ENCODE results near the gene SETD2.
"Not testable (repeated sequence)": the region's sequence is repeated elsewhere in the genome, so short reads cannot be mapped to it uniquely, and the experiment has no call there.

Gene SETD2

GRCh38 chr3:47164007-47164881 is at the start of gene SETD2:
Gene SETD2, minus strand, starts transcription at chr3:47164113. Its CDS starts 189 bp downstream, at chr3:47163924.
- peak; percentile 90 for DNase-seq (ENCODE audit: low spot score)

GRCh38 chr3:47210863-47211405 is 47.0 kb upstream of the SETD2 start:
- DNase-seq (ENCODE audit: low spot score), result no peak

GRCh38 chr3:47206022-47206421 is 42.1 kb upstream of the SETD2 start:
- not testable (repeated sequence) for DNase-seq (ENCODE audit: low spot score)

- no peak for DNase-seq (ENCODE audit: low spot score)
Observed at GRCh38 chr3:47204875-47205274, 41.0 kb upstream of the SETD2 start.

- DNase-seq (ENCODE audit: low spot score), result no peak
Observed at GRCh38 chr3:47202542-47202941, 38.6 kb upstream of the SETD2 start.

- no peak for DNase-seq (ENCODE audit: low spot score)
Observed at GRCh38 chr3:47197287-47197686, 33.4 kb upstream of the SETD2 start.

GRCh38 chr3:47194994-47195393 is 31.1 kb upstream of the SETD2 start:
- DNase-seq (ENCODE audit: low spot score), result no peak

GRCh38 chr3:47193871-47194859 is 30.3 kb upstream of the SETD2 start:
- DNase-seq (ENCODE audit: low spot score), result no peak

GRCh38 chr3:47186285-47186684 is 22.4 kb upstream of the SETD2 start:
- no peak for DNase-seq (ENCODE audit: low spot score)

GRCh38 chr3:47181685-47182084 is 17.8 kb upstream of the SETD2 start:
- DNase-seq (ENCODE audit: low spot score), result not testable (repeated sequence)

- not testable (repeated sequence) for DNase-seq (ENCODE audit: low spot score)
Observed at GRCh38 chr3:47180011-47180410, 16.1 kb upstream of the SETD2 start.

GRCh38 chr3:47176582-47176981 is 12.7 kb upstream of the SETD2 start:
- DNase-seq (ENCODE audit: low spot score), result no peak

GRCh38 chr3:47163169-47164006 is 525 bp downstream of the SETD2 start:
- DNase-seq (ENCODE audit: low spot score), result peak; percentile 57

GRCh38 chr3:47162697-47163168 is 1.2 kb downstream of the SETD2 start:
- no peak for DNase-seq (ENCODE audit: low spot score)

GRCh38 chr3:47161983-47162696 is 1.8 kb downstream of the SETD2 start:
- DNase-seq (ENCODE audit: low spot score), result peak; percentile 33

- no peak for DNase-seq (ENCODE audit: low spot score)
Observed at GRCh38 chr3:47159820-47160219, 4.1 kb downstream of the SETD2 start.

GRCh38 chr3:47158208-47158607 is 5.7 kb downstream of the SETD2 start:
- DNase-seq (ENCODE audit: low spot score), result no peak

GRCh38 chr3:47156396-47156795 is 7.5 kb downstream of the SETD2 start:
- no peak for DNase-seq (ENCODE audit: low spot score)

- DNase-seq (ENCODE audit: low spot score), result no peak
Observed at GRCh38 chr3:47152578-47152977, 11.3 kb downstream of the SETD2 start.

GRCh38 chr3:47151836-47152235 is 12.1 kb downstream of the SETD2 start:
- DNase-seq (ENCODE audit: low spot score), result no peak

All from germinal center (tissue), 1 donor.